ENCODE data around the gene FAM20A.
A peak's percentile ranks its signal among the peaks of the same experiment; 100 is the strongest.
"Not testable (repeated sequence)": the region's sequence is repeated elsewhere in the genome, so short reads cannot be mapped to it uniquely, and the experiment has no call there.

Gene FAM20A

DNA sequence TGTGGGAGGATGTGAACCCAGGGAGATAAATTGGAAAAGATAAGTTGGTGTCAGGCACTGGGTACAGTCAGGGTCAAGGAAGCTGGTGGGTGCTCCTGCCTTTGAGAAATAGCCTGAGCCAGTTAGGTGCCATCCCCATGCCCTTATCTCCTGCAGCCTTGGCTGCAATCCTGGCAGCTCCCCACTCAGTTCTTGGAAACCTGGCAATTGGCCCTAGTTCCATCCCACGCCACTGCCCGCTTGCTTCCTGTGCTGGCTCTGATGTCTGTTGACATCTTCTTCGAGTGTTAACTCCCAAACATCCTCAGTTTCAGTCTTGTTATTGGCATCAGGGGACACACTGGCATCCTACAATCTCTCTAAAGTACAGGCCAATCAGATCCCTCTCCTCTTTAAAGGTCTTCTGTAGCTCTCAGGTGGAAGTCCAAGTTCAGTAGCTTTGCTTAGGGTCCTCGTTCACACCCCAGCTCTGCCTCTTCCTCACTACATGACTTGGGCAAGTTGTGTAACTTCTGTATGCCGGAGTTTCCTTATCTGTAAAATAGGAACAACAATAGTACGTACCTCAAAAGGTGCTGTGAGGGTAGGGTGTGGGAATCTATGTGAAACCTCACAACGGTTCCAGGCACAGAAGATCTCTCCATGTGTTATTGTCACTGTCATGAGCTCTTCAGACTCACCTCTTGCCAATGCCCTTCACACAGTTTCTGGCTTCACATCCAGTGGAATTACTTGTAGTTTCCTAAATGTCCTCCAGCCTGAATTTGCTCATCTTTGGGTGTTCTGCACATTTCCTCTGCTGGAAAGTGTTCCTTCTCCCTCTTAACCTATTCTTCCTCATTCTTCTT is 102.5 kb downstream of the FAM20A start:
- H3K27me3 ChIP-seq (ENCODE audit: insufficient read depth, low read length) = no peaks in the 10 kb centered on the region
- H3F3A ChIP-seq (ENCODE audit: insufficient read depth, low read length) = peaks cover 17% of the 10 kb centered on the region; the same call in 1 of the 2 replicates
- no peaks in the 10 kb centered on the region for H3K36me3 ChIP-seq (ENCODE audit: insufficient read depth, low read length)
- peak overlapping the region; percentile 25 for H3K4me3 ChIP-seq (ENCODE audit: low read depth, low read length, poor library complexity, severe bottlenecking)
- no peaks in the 10 kb centered on the region for H3K9me2 ChIP-seq (ENCODE audit: low read depth, low read length)
- no peaks in the 10 kb centered on the region for H3K9me3 ChIP-seq (ENCODE audit: low read length)
- H3K79me2 ChIP-seq (ENCODE audit: insufficient read depth, low read length) = no peaks in the 10 kb centered on the region
- H2AFZ ChIP-seq (ENCODE audit: low read length) = no peak overlapping the region
- peak overlapping the region; percentile 48 for H3K4me2 ChIP-seq (ENCODE audit: low read length)
- peak overlapping the region; percentile 63 for H3K9ac ChIP-seq (ENCODE audit: low read length)
- peaks cover 51% of the 10 kb centered on the region for H3K4me1 ChIP-seq (ENCODE audit: insufficient read depth, low read length, severe bottlenecking)
- no peaks in the 10 kb centered on the region for H4K20me1 ChIP-seq (ENCODE audit: insufficient read depth, low read length)
- H3K27ac ChIP-seq (ENCODE audit: low read depth, low read length, poor library complexity, severe bottlenecking) = peak overlapping the region; percentile 98
- TF ChIP-seq, protein P1, sequence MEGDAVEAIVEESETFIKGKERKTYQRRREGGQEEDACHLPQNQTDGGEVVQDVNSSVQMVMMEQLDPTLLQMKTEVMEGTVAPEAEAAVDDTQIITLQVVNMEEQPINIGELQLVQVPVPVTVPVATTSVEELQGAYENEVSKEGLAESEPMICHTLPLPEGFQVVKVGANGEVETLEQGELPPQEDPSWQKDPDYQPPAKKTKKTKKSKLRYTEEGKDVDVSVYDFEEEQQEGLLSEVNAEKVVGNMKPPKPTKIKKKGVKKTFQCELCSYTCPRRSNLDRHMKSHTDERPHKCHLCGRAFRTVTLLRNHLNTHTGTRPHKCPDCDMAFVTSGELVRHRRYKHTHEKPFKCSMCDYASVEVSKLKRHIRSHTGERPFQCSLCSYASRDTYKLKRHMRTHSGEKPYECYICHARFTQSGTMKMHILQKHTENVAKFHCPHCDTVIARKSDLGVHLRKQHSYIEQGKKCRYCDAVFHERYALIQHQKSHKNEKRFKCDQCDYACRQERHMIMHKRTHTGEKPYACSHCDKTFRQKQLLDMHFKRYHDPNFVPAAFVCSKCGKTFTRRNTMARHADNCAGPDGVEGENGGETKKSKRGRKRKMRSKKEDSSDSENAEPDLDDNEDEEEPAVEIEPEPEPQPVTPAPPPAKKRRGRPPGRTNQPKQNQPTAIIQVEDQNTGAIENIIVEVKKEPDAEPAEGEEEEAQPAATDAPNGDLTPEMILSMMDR (IDR thresholded peaks at IDR 0.05; ENCODE audit: low read length) = no peak
- TF ChIP-seq EZH2 (IDR thresholded peaks at IDR 0.05; ENCODE audit: borderline replicate concordance, low read length) = no peak

DNA sequence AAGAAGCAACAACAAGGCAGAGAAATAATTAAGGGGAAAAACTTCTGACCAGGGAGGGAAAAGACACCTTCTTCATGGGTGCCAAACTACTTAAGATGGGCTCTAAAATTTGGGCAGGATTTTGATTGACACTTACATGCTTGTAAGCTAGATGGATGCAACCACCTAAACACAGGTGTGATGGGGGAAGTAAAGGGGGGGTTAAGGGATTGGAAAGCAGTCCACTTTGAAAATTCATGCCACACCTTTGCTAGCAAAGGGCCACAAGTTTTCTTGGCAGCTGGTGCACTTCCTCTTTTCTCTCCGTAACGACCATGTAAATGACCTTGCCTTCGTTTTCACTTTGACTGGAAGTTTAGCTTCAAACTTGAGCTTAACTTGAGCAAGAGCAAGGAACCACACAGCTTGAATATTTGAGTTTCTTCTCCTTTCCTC is 103.3 kb downstream of the FAM20A start:
- Histone ChIP-seq H4K20me1 (ENCODE audit: insufficient read depth, low read length) (no peaks in the 10 kb centered on the region), H3K4me1 (ENCODE audit: insufficient read depth, low read length, severe bottlenecking) (peaks cover 51% of the 10 kb centered on the region), H3K9me2 (ENCODE audit: low read depth, low read length) (no peaks in the 10 kb centered on the region), H3K9ac (ENCODE audit: low read length) (peak overlapping the region; percentile 63), H3K4me3 (ENCODE audit: low read depth, low read length, poor library complexity, severe bottlenecking) (peak overlapping the region; percentile 25), H3K9me3 (ENCODE audit: low read length) (no peaks in the 10 kb centered on the region), H3K36me3 (ENCODE audit: insufficient read depth, low read length) (no peaks in the 10 kb centered on the region), H3K27me3 (ENCODE audit: insufficient read depth, low read length) (no peaks in the 10 kb centered on the region), H3K4me2 (ENCODE audit: low read length) (peak overlapping the region; percentile 48), H3F3A (ENCODE audit: insufficient read depth, low read length) (peaks cover 17% of the 10 kb centered on the region; the same call in 1 of the 2 replicates), H3K27ac (ENCODE audit: low read depth, low read length, poor library complexity, severe bottlenecking) (peak overlapping the region; percentile 98), H2AFZ (ENCODE audit: low read length) (no peak overlapping the region), H3K79me2 (ENCODE audit: insufficient read depth, low read length) (no peaks in the 10 kb centered on the region)
- TF ChIP-seq, protein P1 (IDR thresholded peaks at IDR 0.05; ENCODE audit: low read length) = no peak
- no peak for TF ChIP-seq EZH2 (IDR thresholded peaks at IDR 0.05; ENCODE audit: borderline replicate concordance, low read length)

DNA sequence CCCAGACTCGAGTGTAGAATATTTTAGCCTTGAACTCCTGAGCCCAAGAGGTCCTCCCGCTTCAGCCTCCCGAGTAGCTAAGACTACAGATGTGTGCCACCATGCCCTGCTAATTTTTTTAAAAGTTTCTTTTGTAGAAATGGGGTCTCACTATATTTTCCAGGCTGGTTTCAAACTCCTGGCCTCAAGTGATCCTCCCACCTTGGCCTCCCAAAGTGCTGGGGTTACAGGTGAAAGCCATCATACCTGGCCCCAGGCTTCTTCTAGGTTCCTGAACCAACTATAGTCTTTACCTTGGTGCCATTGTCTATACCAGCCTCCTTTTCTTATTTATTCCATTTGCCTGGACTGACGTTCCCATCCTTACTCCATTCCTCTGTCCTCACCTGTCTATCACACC is 106.1 kb downstream of the FAM20A start:
- Histone ChIP-seq H2AFZ (ENCODE audit: low read length) (no peak overlapping the region), H3K9me3 (ENCODE audit: low read length) (no peaks in the 10 kb centered on the region), H3K27ac (ENCODE audit: low read depth, low read length, poor library complexity, severe bottlenecking) (peak overlapping the region; percentile 75), H3K27me3 (ENCODE audit: insufficient read depth, low read length) (no peaks in the 10 kb centered on the region), H4K20me1 (ENCODE audit: insufficient read depth, low read length) (no peaks in the 10 kb centered on the region), H3K9me2 (ENCODE audit: low read depth, low read length) (no peaks in the 10 kb centered on the region), H3K4me1 (ENCODE audit: insufficient read depth, low read length, severe bottlenecking) (peaks cover 62% of the 10 kb centered on the region), H3K4me3 (ENCODE audit: low read depth, low read length, poor library complexity, severe bottlenecking) (no peak overlapping the region), H3F3A (ENCODE audit: insufficient read depth, low read length) (peaks cover 17% of the 10 kb centered on the region; the same call in 1 of the 2 replicates), H3K9ac (ENCODE audit: low read length) (no peak overlapping the region), H3K4me2 (ENCODE audit: low read length) (no peak overlapping the region), H3K36me3 (ENCODE audit: insufficient read depth, low read length) (no peaks in the 10 kb centered on the region), H3K79me2 (ENCODE audit: insufficient read depth, low read length) (no peaks in the 10 kb centered on the region)
- no peak for TF ChIP-seq EZH2 (IDR thresholded peaks at IDR 0.05; ENCODE audit: borderline replicate concordance, low read length)
- TF ChIP-seq, protein P1 (IDR thresholded peaks at IDR 0.05; ENCODE audit: low read length) = no peak

DNA sequence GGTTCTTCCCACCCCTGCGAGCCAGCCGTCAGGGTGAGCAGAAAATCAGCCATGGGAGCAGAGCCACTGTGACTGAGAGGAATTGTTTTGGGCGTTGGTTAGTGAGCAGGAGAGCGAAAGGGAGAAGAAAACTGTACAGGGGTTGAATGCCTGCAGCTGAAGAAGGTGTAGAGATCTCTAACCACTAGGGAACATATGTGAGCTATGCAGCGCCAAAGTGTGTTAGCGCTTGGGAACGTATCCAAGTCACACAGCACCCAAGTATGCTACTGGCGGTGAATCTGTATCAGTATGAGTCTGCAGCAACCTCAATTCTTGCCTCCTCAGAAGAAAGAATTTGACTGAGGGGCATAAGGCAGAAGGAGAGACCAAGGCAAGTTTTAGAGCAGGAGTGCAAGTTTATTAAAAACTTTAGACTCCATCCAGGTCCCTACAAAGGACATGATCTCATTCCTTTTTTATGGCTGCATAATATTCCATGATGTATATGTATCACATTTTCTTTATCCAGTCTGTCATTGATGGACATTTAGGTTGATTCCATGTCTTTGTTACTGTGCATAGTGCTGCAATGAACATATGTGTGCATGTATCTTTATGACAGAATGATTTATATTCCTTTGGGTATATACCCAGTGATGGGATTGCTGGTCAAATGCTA is 108.6 kb downstream of the FAM20A start:
- Histone ChIP-seq H3K27ac (ENCODE audit: low read depth, low read length, poor library complexity, severe bottlenecking) (peak overlapping the region; percentile 93), H3K4me1 (ENCODE audit: insufficient read depth, low read length, severe bottlenecking) (peaks cover 57% of the 10 kb centered on the region)
- not testable (repeated sequence) for H3K9me3 ChIP-seq (ENCODE audit: low read length); H3K79me2 ChIP-seq (ENCODE audit: insufficient read depth, low read length); H3K27me3 ChIP-seq (ENCODE audit: insufficient read depth, low read length); H3K9ac ChIP-seq (ENCODE audit: low read length); H3K4me3 ChIP-seq (ENCODE audit: low read depth, low read length, poor library complexity, severe bottlenecking); H3K9me2 ChIP-seq (ENCODE audit: low read depth, low read length); H2AFZ ChIP-seq (ENCODE audit: low read length); H3K4me2 ChIP-seq (ENCODE audit: low read length); H3K36me3 ChIP-seq (ENCODE audit: insufficient read depth, low read length); H3F3A ChIP-seq (ENCODE audit: insufficient read depth, low read length); H4K20me1 ChIP-seq (ENCODE audit: insufficient read depth, low read length)

Data from OCI-LY1 (cell line).